IMR-90 (cell line): ENCODE data around the gene CLEC2B.

Source experiments
- BHLHE40 ChIP-seq: fragments of 150-350 bp; IDR thresholded peaks from 2 replicates; pipeline ENCODE4 v1.6.1; 2016; ENCODE audit warnings: mild to moderate bottlenecking, low read depth, low read length
- FOS ChIP-seq: fragments of 150-350 bp; IDR thresholded peaks from 2 replicates; pipeline ENCODE4 v1.6.1; 2016; ENCODE audit warnings: low read depth, low read length
- MXI1 ChIP-seq: IDR thresholded peaks from 2 replicates; pipeline ENCODE4 v1.6.1; 2012; ENCODE audit warnings: low read depth, mild to moderate bottlenecking, low read length, moderate library complexity, borderline replicate concordance
- NFE2L2 ChIP-seq: fragments of 150-350 bp; IDR thresholded peaks from 2 replicates; pipeline ENCODE4 v1.6.1; 2016; ENCODE audit warnings: low read depth, mild to moderate bottlenecking, low read length
- POLR2A ChIP-seq: IDR thresholded peaks from 2 replicates; pipeline ENCODE4 v1.6.1; 2012; ENCODE audit warnings: mild to moderate bottlenecking, low read depth, low read length
- RAD21 ChIP-seq: IDR thresholded peaks from 2 replicates; pipeline ENCODE4 v1.6.1; 2012; ENCODE audit warnings: low read length, improper control_type of control experiment
- RCOR1 ChIP-seq: IDR thresholded peaks from 2 replicates; pipeline ENCODE4 v1.6.1; 2012; ENCODE audit warnings: mild to moderate bottlenecking, low read length, improper control_type of control experiment; ENCODE audit not compliant: insufficient replicate concordance
- SMC3 ChIP-seq: fragments of 150-350 bp; IDR thresholded peaks from 2 replicates; pipeline ENCODE4 v1.6.1; 2016; ENCODE audit warnings: low read depth, mild to moderate bottlenecking, antibody characterized with exemption, low read length, moderate library complexity
- TF ChIP-seq, protein P1 (sequence below): conservative IDR thresholded peaks from 2 replicates; pipeline ENCODE4 v1.5.1; 2012; ENCODE audit warnings: mild to moderate bottlenecking, low read depth, low read length, improper control_type of control experiment
- TF ChIP-seq, protein P2 (sequence below): fragments of 150-350 bp; IDR thresholded peaks from 2 replicates; pipeline ENCODE4 v1.6.1; 2017; ENCODE audit warnings: mild to moderate bottlenecking, antibody characterized with exemption, low read length, low read depth

DNA sequence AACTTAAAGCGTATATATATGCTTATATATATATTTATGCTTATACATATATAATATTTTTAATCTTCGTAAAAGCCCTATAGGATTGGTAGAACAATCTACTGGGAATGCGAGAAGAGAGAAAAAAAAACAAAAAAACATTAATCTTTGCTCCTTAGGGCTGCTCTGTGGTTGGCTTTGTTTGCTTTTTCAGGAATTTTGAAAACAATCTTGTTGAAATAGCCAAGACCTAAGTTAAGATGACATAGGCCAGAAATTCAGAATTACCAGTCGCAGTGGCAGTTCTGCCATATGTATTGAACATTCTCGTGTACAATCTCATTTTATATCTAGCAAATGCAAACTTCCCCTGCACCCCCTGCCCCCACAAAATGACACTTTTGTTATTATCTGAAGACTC is 12.8 kb upstream of the CLEC2B start:
- TF ChIP-seq, protein P1, sequence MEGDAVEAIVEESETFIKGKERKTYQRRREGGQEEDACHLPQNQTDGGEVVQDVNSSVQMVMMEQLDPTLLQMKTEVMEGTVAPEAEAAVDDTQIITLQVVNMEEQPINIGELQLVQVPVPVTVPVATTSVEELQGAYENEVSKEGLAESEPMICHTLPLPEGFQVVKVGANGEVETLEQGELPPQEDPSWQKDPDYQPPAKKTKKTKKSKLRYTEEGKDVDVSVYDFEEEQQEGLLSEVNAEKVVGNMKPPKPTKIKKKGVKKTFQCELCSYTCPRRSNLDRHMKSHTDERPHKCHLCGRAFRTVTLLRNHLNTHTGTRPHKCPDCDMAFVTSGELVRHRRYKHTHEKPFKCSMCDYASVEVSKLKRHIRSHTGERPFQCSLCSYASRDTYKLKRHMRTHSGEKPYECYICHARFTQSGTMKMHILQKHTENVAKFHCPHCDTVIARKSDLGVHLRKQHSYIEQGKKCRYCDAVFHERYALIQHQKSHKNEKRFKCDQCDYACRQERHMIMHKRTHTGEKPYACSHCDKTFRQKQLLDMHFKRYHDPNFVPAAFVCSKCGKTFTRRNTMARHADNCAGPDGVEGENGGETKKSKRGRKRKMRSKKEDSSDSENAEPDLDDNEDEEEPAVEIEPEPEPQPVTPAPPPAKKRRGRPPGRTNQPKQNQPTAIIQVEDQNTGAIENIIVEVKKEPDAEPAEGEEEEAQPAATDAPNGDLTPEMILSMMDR = no peak
- no peak for TF ChIP-seq NFE2L2
- TF ChIP-seq, protein P2, sequence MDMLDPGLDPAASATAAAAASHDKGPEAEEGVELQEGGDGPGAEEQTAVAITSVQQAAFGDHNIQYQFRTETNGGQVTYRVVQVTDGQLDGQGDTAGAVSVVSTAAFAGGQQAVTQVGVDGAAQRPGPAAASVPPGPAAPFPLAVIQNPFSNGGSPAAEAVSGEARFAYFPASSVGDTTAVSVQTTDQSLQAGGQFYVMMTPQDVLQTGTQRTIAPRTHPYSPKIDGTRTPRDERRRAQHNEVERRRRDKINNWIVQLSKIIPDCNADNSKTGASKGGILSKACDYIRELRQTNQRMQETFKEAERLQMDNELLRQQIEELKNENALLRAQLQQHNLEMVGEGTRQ = no peak
- no peak for TF ChIP-seq POLR2A
- no peak for TF ChIP-seq RAD21
- TF ChIP-seq SMC3 = no peak
- no peak for TF ChIP-seq BHLHE40
- TF ChIP-seq MXI1 = no peak
- TF ChIP-seq FOS = no peak
- TF ChIP-seq RCOR1 = no peak
